K562 (cell line): ENCODE results near the gene OBSCN. TPM values are rescaled to one million over a fixed set of nuclear protein-coding genes. Genes with fewer than 3 reads are reported as not detected.

Experiments used
- ARID3B ChIP-seq: fragments of 250-450 bp; sonication (Bioruptor Pico); IDR thresholded peaks from 2 replicates; pipeline ENCODE4 v1.4.0; 2020; ENCODE audit warnings: borderline replicate concordance
- ATF2 ChIP-seq: sonication (generic); formaldehyde crosslinking; IDR thresholded peaks from 2 replicates; pipeline ENCODE4 v1.8.1; 2022; ENCODE audit warnings: missing genetic modification reagents
- ATF7 ChIP-seq: fragments of 450-650 bp; IDR thresholded peaks from 2 replicates; pipeline ENCODE4 v1.7.1; 2014; ENCODE audit warnings: mild to moderate bottlenecking, moderate library complexity
- BRCA1 ChIP-seq, 2 experiments: fragments of 450-650 bp in 1 of 2; sonication (generic) in 1 of 2; formaldehyde crosslinking in 1 of 2; IDR thresholded peaks; 2 replicates each; pipeline versions ENCODE4 v1.5.0 to v1.6.1; 2017 to 2020; ENCODE audit warnings: mild to moderate bottlenecking in 1 of 2, missing genetic modification reagents in 1 of 2
- CAMTA2 ChIP-seq: fragments of 250-450 bp; sonication (Bioruptor Pico); conservative IDR thresholded peaks from 2 replicates; pipeline ENCODE4 v1.5.1; 2022
- CHD1 ChIP-seq: fragments of 200-600 bp; sonication (generic); IDR thresholded peaks from one replicate; pipeline ENCODE4 v1.6.1; 2012; ENCODE audit warnings: mild to moderate bottlenecking, moderate library complexity, low read length, inconsistent platforms
- COPS2 ChIP-seq: fragments of 450-650 bp; conservative IDR thresholded peaks from 2 replicates; pipeline ENCODE4 v1.6.1; 2016; ENCODE audit warnings: mild to moderate bottlenecking, moderate library complexity
- JUND ChIP-seq, 2 experiments: IDR thresholded peaks; 2 replicates in 1 of 2; 3 replicates in 1 of 2; pipeline ENCODE4 v1.6.1; 2011; ENCODE audit warnings: borderline replicate concordance in 2 of 2, low read depth in 2 of 2, low read length in 2 of 2, improper control_type of control experiment in 1 of 2, missing biosample characterization in 1 of 2, missing genetic modification characterization in 1 of 2, missing genetic modification reagents in 1 of 2
- KAT8 ChIP-seq: fragments of 450-650 bp; IDR thresholded peaks from 2 replicates; pipeline ENCODE4 v1.6.1; 2016; ENCODE audit warnings: low read depth, mild to moderate bottlenecking
- KDM1A ChIP-seq, 2 experiments: fragments of 450-650 bp; IDR thresholded peaks; 2 replicates each; pipeline ENCODE4 v1.6.1; 2016; ENCODE audit warnings: mild to moderate bottlenecking in 2 of 2
- MCM5 ChIP-seq: fragments of 450-650 bp; IDR thresholded peaks from 2 replicates; pipeline ENCODE4 v1.6.1; 2016; ENCODE audit warnings: low read depth
- NEUROD1 ChIP-seq: fragments of 150-350 bp; IDR thresholded peaks from 2 replicates; pipeline ENCODE4 v1.6.1; 2014; ENCODE audit warnings: borderline replicate concordance, low read length, low read depth; ENCODE audit not compliant: partially characterized antibody
- NFIC ChIP-seq: fragments of 450-650 bp; IDR thresholded peaks from 2 replicates; pipeline ENCODE4 v1.6.1; 2017; ENCODE audit warnings: mild to moderate bottlenecking, inconsistent platforms
- PCBP2 ChIP-seq: fragments of 200-400 bp; formaldehyde crosslinking; IDR thresholded peaks from 2 replicates; pipeline ENCODE4 v1.6.1; 2018; ENCODE audit warnings: low read length, low read depth, mild to moderate bottlenecking, moderate library complexity; ENCODE audit not compliant: poor library complexity, severe bottlenecking
- PRPF4 ChIP-seq: fragments of 200-400 bp; formaldehyde crosslinking; IDR thresholded peaks from one replicate; pipeline ENCODE4 v1.6.1; 2017; ENCODE audit warnings: low read length, low read depth, mild to moderate bottlenecking; ENCODE audit not compliant: insufficient read depth, poor library complexity, severe bottlenecking
- ZNF354B ChIP-seq: fragments of 250-450 bp; sonication (Bioruptor Pico); IDR thresholded peaks from 2 replicates; pipeline ENCODE4 v1.4.0; 2020
- polyA plus RNA-seq, 8 experiments: library from polyadenylated mRNA; depleted of rRNA in 4 of 8; stranded (reverse) in 5 of 8; unstranded in 3 of 8; fragments of >200 nt; fragmentation: Nextera tagmentation in 2 of 8; fragmentation: Illumina TruSeq in 1 of 8; extraction: Ambion mirVana in 2 of 8; extraction: Trizol in 1 of 8; gene quantifications; 2 replicates each; pipeline versions ENCODE4 v1.2.1 to v1.2.3, GENCODE V29; 2011 to 2014; ENCODE audit warnings: inconsistent platforms in 1 of 8, missing spikeins in 1 of 8
- total RNA-seq, 7 experiments: library from RNA; depleted of rRNA in 6 of 7; stranded (reverse); fragments of >200 nt in 6 of 7; fragmentation: Illumina TruSeq in 2 of 7; extraction: Trizol in 2 of 7; gene quantifications; 2 replicates each; pipeline versions ENCODE4 v1.2.1 to v1.2.3, GENCODE V29; 2011 to 2021; ENCODE audit warnings: low replicate concordance in 1 of 7
- TF ChIP-seq, protein P1 (sequence below): sonication (generic); formaldehyde crosslinking; IDR thresholded peaks from 2 replicates; pipeline ENCODE4 v1.8.0; 2022; ENCODE audit warnings: mild to moderate bottlenecking, missing genetic modification reagents, borderline replicate concordance
- TF ChIP-seq, protein P2 (sequence below): fragments of 250-450 bp; sonication (Bioruptor Pico); IDR thresholded peaks from 2 replicates; pipeline ENCODE4 v1.4.0; 2020
- TF ChIP-seq, protein P3 (sequence below), 2 experiments: fragments of 450-650 bp; IDR thresholded peaks; 2 replicates each; pipeline ENCODE4 v1.6.1; 2016

OBSCN gene
- total and polyA plus RNA-seq, 9 of the 15 experiments (the other 6 are each of a cell fraction or from before 2014, with no cell fraction given) = 0.18 to 19.7 (median 3.6) TPM

GRCh38 chr1:228212966-228213844 lies 5.4 kb downstream of the OBSCN start (continued):
- TF ChIP-seq MCM5 = no peak
- TF ChIP-seq NFIC = peak; percentile 62
- TF ChIP-seq JUND (IDR thresholded peaks at IDR 0.05; ENCODE audit: borderline replicate concordance, low read depth, low read length) = peak; percentile 51
- TF ChIP-seq JUND (tag; IDR thresholded peaks at IDR 0.05; ENCODE audit: borderline replicate concordance, low read depth, low read length) = no peak; the same call in 2 of the 3 replicates
- no peak for TF ChIP-seq ARID3B
- TF ChIP-seq PCBP2 = no peak
- TF ChIP-seq ATF7 = 0 out of 2 replicates have a peak, but pooled peaks have one; percentile 32
- TF ChIP-seq COPS2 = no peak
- TF ChIP-seq, protein P1, sequence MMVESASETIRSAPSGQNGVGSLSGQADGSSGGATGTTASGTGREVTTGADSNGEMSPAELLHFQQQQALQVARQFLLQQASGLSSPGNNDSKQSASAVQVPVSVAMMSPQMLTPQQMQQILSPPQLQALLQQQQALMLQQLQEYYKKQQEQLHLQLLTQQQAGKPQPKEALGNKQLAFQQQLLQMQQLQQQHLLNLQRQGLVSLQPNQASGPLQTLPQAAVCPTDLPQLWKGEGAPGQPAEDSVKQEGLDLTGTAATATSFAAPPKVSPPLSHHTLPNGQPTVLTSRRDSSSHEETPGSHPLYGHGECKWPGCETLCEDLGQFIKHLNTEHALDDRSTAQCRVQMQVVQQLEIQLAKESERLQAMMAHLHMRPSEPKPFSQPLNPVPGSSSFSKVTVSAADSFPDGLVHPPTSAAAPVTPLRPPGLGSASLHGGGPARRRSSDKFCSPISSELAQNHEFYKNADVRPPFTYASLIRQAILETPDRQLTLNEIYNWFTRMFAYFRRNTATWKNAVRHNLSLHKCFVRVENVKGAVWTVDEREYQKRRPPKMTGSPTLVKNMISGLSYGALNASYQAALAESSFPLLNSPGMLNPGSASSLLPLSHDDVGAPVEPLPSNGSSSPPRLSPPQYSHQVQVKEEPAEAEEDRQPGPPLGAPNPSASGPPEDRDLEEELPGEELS (CRISPR knock-in tag) = no peak
- TF ChIP-seq, protein P2, sequence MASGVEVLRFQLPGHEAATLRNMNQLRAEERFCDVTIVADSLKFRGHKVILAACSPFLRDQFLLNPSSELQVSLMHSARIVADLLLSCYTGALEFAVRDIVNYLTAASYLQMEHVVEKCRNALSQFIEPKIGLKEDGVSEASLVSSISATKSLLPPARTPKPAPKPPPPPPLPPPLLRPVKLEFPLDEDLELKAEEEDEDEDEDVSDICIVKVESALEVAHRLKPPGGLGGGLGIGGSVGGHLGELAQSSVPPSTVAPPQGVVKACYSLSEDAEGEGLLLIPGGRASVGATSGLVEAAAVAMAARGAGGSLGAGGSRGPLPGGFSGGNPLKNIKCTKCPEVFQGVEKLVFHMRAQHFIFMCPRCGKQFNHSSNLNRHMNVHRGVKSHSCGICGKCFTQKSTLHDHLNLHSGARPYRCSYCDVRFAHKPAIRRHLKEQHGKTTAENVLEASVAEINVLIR (CRISPR knock-in tag) = 0 out of 2 replicates have a peak, but pooled peaks have one; percentile 33
- no peak for TF ChIP-seq BRCA1 (IDR thresholded peaks at IDR 0.05)
- TF ChIP-seq BRCA1 (CRISPR knock-in tag; IDR thresholded peaks at IDR 0.05) = no peak
- no peak for TF ChIP-seq ATF2
- TF ChIP-seq, protein P3, sequence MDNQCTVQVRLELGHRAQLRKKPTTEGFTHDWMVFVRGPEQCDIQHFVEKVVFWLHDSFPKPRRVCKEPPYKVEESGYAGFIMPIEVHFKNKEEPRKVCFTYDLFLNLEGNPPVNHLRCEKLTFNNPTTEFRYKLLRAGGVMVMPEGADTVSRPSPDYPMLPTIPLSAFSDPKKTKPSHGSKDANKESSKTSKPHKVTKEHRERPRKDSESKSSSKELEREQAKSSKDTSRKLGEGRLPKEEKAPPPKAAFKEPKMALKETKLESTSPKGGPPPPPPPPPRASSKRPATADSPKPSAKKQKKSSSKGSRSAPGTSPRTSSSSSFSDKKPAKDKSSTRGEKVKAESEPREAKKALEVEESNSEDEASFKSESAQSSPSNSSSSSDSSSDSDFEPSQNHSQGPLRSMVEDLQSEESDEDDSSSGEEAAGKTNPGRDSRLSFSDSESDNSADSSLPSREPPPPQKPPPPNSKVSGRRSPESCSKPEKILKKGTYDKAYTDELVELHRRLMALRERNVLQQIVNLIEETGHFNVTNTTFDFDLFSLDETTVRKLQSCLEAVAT (IDR thresholded peaks at IDR 0.05) = 0 out of 4 replicates have a peak, but pooled peaks of 1 of the 2 experiments have one; percentile 27
- TF ChIP-seq CHD1 = no peak
- TF ChIP-seq PRPF4 = no peak
- peak; percentile 15 for TF ChIP-seq NEUROD1
- TF ChIP-seq ZNF354B (CRISPR knock-in tag) = no peak
- TF ChIP-seq KDM1A (IDR thresholded peaks at IDR 0.05) = no peak
- no peak for TF ChIP-seq KAT8
- no peak for TF ChIP-seq CAMTA2 (CRISPR knock-in tag)
